WI38 (cell line): ENCODE results near the gene BBS1.
"Not testable (repeated sequence)": the region's sequence is repeated elsewhere in the genome, so short reads cannot be mapped to it uniquely, and the experiment has no call there.

Experiments
- H3K4me3 ChIP-seq: 2 replicates; pipeline ENCODE4 v1.5.1; 2011; ENCODE audit warnings: low read depth, mild to moderate bottlenecking, control low read depth, low read length
- CTCF ChIP-seq: IDR thresholded peaks from 2 replicates; pipeline ENCODE4 v1.5.1; 2012; ENCODE audit warnings: low read depth, mild to moderate bottlenecking, control low read depth, low read length

Gene BBS1

DNA sequence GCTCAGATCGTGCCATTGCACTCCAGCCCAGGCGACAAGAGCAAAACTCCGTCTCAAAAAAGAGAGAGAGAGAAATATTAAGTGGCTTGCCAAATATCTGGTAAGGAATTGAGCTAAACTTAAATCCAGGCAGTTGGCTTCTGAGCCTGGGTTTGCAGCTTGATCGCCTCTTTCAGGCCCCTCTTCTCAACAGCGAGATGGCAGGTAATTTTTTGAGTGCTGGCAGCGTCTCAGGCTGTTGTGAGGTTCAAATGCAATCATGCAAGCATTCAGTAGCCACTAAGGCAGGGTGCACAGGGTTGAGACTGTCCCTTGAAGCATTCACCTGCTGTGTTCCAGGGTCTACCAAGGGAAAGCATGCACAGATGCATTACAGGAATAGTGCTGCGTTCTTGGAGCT is 58.6 kb downstream of the BBS1 start:
- TF ChIP-seq CTCF, result no peak
- H3K4me3 ChIP-seq, result no peak overlapping the region

- no peak overlapping the region for H3K4me3 ChIP-seq
- no peak for TF ChIP-seq CTCF
These were observed 59.8 kb downstream of the BBS1 start for GRCh38 chr11:66570079-66570849.

GRCh38 chr11:66570850-66571180 is 60.4 kb downstream of the BBS1 start:
- no peak for TF ChIP-seq CTCF
- no peak overlapping the region for H3K4me3 ChIP-seq

DNA sequence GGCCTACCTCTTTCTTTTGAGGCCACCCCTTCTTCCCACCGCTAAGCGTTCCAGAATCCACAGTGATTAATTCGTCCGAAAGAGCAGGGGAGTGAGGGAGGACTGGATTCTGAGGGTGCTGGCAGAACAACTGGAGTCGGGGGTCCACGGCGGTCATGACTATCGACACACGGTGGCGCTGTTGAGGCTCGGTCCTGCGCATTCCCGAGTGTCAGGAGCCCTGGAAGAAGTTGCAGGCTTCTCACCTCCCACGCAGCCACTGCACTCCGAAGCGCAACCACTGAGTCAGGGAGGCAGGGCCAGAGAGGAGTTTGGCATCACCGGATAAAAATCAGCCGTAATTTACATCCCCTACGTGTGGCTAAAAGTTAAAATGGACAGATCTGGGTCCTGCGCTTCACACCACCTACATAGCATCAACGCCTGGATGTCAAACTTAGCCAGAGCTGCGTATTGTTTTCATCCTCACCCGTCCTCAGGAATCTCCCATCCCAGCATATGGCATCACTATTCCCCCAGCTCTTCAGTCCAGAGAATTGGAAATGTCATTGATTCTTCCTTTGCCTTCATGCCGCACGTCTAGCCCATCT is 68.7 kb downstream of the BBS1 start:
- TF ChIP-seq CTCF, result peak; percentile 83
- no peak overlapping the region for H3K4me3 ChIP-seq

- no peak for TF ChIP-seq CTCF
- H3K4me3 ChIP-seq, result no peak overlapping the region
These were observed 70.4 kb downstream of the BBS1 start for GRCh38 chr11:66580803-66581202.

- no peak for TF ChIP-seq CTCF
These were observed 70.8 kb downstream of the BBS1 start for GRCh38 chr11:66581261-66581660.

DNA sequence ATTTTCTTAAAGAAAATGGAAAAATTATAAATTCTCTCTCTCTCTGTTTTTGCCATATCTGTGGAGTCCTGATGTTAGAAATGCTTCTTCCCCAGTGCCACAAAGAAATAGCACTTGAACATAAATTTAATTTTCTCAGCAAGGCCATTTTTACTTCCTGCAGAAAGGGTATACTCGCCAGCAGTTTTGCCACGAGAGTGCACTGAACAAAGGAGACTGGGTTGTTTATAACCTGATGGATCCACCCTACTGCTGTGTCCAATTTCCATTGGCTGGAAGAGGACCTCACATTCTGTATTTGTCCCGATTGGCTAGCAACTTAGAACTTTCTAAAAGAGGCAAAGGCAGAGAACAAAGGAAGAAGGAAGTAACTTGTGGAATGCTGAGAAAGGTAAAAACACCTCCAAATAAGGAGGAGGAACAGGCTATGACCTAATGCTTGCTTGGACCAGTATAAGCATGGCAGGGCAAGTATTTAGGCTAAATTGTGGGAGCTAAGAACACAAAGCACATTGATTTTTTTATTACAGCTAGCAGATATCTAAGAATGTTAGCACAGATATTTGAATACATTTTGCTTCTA is 72.2 kb downstream of the BBS1 start:
- H3K4me3 ChIP-seq, result not testable (repeated sequence)

More at GRCh38 chr11:66581261-66581660, 70.8 kb downstream of the BBS1 start:
- no peak overlapping the region for H3K4me3 ChIP-seq
